Fibroblast of skin of abdomen (primary cell): ENCODE results near the gene ARL14EPL. TPM values are rescaled to one million over a fixed set of nuclear protein-coding genes. Genes with fewer than 3 reads are reported as not detected.

ENCODE experiments used
- DNase-seq: peaks from one replicate; pipeline ENCODE4 v3.0.0-alpha.2; 2013
- polyA plus RNA-seq, 2 experiments: library from polyadenylated mRNA; unstranded; fragments of 120-200 nt; gene quantifications; one replicate each; pipeline ENCODE4 v1.2.1, GENCODE V29; 2013; ENCODE audit not compliant: insufficient read length in 2 of 2

Gene ARL14EPL
- polyA plus RNA-seq (2013, experiment 1 of 2; ENCODE audit: insufficient read length) = not detected
- polyA plus RNA-seq (2013, experiment 2 of 2; ENCODE audit: insufficient read length) = not detected

GRCh38 chr5:116032094-116032517, at the start of gene ARL14EPL:
Gene ARL14EPL, plus strand, starts transcription at chr5:116032472. Its CDS starts 18,994 bp downstream, at chr5:116051466.
- DNase-seq = peak; percentile 71

GRCh38 chr5:115983519-115983918, 48.8 kb upstream of the ARL14EPL start:
- no peak for DNase-seq

DNA sequence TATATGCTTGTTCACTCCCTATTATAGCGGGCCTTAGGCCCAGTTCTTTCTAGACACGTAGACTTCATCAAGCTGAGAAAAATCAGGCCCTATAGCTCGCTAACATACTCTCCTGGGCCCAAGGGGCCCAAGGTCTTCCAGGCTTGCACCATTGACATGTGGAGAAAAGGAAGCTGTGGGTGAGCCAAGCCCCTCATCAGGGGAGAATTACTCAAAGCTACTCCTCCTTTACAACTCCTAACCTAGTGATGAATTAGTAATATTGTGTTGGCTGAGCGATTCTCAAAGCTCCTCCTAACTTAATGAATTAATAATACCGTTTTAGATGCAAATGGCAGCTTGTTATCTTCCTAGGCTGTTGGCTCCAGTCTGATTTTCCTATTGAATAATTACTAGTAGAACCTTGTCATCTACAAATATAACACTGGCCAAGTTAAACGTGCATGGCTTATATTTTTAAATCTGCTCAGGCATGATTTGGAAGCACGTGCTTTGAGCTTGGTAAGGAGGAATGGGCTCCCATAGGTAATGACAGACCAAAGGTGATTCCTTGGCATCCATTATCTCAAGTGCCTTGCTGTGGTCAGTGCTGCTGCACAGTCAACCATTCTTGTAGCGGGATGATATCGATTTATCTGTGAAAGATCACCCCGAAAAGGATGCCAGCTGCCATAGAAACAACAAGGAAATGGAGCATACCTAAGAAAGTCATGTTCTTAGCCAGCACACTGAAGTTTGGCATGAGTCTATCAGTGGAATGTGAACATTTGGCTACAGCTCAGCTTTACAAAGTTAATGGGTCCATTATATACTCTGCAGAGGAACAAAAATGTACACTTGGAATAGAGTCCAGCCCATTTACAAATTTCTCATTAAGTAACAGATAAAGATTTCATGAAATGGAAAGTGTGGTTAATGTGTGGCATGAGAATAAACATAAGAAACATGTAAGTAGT, 46.2 kb upstream of the ARL14EPL start:
- DNase-seq = peak; percentile 69

DNA sequence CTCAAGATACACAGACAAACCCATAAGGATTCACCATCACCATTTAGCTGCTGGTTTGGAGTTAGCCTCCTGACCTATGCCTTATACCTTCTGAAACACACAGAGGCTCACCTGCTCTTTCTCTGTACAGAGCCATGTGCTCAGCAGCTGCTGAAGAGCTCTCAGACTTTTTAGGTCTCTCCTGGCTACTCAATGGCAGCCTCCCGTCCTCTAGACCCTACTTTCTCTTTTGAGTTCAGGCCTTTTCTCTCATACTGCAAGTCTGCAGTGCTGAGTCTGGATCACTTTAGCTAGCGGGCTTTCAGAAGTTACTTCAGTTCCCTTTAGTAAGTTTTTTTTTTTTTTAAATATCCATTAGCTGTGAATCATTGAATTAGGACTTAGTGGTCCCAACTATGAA, 44.3 kb upstream of the ARL14EPL start:
- no peak for DNase-seq

DNA sequence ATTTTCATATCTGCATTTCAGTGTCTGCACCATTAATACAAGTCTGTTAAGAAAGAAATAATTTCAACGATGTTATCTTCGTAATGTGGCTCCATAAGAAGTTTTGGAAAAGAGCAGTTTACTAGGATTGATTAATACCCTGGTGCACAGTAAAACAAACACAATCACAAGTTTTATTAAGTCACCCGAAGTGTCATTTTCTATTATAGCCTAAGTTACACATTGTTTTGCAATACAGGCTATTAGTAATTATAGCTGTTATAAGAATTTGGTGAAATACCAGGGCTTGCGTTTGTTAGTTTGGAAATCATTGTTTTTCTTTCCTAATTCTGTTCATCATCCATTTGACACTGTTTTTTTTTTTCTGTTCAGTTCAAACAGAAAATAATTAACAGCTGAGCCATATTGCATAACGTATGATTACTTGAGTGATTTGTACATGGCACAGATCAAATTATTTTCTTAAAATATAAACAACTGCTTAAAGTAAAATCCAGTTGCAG, 39.4 kb upstream of the ARL14EPL start:
- no peak for DNase-seq

GRCh38 chr5:115995351-115995750, 36.9 kb upstream of the ARL14EPL start:
- no peak for DNase-seq

DNA sequence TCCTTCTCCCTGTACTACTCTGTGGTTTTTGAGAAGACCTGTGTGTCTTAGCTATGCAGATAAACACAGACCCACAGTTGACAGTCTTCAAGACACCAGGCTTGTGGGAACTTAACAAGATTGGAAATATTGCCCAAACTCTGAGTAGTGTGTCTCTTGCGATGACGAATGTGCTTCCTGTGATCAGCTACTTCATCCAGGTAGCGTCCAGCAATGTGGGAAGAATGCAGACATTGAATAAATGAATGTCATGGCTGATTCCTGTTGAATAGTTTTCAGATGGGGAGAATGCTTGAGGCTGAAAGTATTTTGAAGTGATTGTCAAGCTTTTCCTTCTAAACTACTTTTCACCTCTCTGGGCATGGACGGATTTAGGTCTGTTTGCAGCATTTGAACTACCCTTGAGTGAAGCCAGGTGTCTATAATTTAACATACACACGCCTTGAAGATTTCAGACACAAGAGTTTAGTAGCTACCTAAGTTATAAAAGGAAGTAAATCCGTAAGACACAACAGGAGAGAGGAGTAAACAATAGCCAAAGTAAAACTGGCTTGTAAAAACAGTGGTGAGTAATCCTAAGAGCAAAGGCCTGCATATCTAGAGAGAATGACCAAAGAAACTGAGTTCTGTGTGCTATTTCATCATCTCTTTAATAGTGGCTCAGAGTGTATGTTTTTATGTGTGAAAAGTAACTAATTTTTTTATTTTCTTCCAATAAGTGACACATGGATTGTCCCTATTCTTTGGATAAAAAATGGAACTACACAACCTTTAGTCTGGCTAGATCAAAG, 30.0 kb upstream of the ARL14EPL start:
- DNase-seq = no peak

- no peak for DNase-seq
These were observed 28.0 kb upstream of the ARL14EPL start for GRCh38 chr5:116004248-116004647.

GRCh38 chr5:116009806-116010205, 22.5 kb upstream of the ARL14EPL start:
- DNase-seq = no peak

- no peak for DNase-seq
These were observed 21.2 kb upstream of the ARL14EPL start for GRCh38 chr5:116011046-116011445.

GRCh38 chr5:116013207-116013785, 19.0 kb upstream of the ARL14EPL start:
- DNase-seq = no peak

GRCh38 chr5:116013936-116014335, 18.3 kb upstream of the ARL14EPL start:
- DNase-seq = no peak

DNA sequence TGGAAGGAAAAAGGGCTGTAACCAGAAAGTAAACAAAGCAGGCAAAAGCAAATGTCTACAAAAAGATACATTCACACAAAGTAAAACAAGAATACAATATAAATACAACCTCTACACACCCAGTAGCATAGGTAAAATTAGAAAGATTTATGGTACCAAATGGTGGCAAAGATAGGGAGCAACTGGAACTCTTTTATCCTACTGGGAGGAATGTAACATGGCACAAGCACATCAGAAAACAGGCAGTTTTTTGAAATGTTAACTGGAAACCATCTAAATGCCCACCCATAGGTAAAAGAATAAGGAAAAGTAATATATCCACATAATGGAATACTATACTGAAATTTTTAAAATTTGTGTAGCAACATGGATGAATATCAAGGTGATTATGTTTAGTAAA, 8.7 kb upstream of the ARL14EPL start:
- DNase-seq = no peak

DNA sequence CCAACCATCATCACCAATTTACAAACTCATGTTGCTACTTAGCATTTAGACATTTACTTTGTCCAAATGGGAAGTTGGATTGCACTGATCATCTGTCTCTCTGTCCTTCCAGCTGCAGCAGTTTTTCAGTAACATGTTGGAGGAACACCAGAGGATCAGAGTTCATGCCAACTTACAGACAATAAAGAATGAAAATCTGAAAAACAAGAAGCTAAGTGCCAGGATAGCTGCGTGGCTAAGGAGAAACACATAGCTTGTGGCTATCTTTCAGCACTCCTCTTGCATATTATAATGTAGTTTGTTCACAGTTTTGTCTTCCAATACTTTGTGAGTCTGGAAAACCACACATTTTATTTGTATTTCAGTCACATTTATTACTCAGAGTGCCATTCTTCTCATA, 6.4 kb upstream of the ARL14EPL start:
- DNase-seq = no peak

DNA sequence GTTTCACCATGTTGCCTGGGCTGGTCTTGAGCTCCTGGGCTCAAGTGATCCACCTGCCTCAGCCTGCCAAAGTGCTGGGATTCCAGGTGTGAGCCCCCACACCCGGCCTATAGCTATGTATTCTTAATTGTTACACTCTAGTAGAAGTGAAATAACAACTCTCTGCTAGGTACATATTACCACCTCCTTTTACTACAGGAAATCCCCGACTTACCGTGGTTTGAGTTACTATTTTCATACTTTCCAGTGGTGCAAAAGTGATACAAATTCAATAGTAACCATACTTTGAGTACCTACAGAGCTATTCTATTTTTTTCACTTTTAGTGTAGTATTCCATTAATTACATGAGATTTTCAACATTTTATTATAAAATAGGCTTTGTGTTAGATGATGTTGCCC, 719 bp downstream of the ARL14EPL start:
- DNase-seq = no peak

GRCh38 chr5:116035123-116035522, 2.9 kb downstream of the ARL14EPL start:
- DNase-seq = no peak

DNA sequence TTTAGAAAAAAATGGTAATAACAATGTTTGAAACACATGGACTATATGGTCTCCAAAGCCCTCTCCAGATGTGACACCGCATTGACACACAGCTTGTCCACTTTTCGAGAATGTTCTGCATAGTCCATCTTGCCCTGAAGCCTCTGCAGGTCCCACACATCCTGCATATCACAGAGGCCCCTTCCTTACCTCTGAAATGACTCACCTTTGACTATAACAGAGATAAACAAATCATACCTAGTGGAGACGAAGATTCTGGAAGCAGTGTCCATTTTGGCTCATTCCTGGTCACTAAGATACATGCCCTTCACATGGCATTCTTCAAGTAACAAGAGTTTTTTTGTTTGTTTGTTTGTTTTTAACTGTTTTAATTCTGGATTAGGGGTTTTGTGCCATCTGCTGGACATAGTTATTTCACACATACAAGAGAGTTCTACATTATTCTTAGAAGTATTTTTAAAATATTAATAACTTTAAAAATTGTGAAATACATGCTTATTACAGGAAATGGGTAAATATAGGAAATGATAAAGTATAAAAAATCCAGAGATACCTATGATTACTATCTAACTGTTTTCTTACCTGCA, 5.1 kb downstream of the ARL14EPL start:
- no peak for DNase-seq

DNA sequence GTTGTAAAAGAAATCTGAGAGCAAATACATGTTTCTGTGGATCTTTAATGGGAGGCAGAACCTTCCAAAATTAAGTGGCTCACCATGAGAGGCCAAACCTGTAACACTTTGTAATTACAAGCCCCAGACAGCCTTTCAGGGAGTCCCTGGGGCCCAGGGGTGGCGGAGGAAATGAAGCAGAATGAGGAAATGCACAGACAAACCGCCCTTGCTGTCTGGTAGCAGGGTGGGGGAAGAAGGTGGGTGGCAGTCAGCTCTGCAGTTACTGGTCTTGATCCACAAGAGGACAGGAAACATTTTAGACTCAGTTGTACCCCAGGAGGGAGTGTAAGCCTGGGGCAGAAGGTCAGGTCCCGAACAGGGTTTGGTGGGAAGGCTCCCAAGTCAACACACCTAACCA, 6.5 kb downstream of the ARL14EPL start:
- DNase-seq = no peak

DNA sequence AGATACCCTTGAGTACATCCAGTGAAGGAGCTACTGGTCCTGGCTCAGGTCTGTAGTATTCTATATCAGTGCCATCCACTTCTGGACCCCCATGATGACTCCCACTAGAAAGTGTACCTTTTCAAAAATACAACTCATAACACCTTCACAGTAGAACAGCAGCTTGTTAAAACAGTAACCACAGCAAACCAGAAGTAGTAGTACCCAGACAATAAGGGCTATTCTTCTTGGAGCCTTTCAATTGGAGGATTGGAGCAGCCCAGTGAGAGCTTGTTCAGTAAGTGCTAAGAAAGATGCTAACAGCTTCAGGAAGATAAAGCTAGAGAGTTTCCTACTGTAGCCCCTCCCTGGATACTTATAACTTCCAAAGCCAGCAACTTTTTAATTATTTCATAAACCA, 10.1 kb downstream of the ARL14EPL start:
- no peak for DNase-seq

DNA sequence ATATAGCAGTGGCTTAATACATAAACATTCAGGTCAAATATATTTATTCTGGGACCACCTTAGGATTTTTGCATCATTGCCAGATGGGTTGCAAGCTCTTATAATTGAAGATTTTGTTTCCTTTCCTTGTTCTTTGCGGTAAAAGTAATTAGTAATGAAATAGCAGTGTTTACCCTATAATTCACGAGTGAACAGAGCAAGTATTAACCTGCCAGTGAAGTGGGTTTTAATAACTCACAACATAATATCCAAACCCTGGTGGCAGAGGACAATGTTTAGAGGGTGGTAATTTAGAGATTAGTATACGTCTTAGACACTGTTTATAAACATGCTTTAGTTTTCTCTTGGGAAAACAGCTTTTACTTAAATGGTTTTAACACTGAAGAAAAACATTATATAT, 11.8 kb downstream of the ARL14EPL start:
- no peak for DNase-seq

DNA sequence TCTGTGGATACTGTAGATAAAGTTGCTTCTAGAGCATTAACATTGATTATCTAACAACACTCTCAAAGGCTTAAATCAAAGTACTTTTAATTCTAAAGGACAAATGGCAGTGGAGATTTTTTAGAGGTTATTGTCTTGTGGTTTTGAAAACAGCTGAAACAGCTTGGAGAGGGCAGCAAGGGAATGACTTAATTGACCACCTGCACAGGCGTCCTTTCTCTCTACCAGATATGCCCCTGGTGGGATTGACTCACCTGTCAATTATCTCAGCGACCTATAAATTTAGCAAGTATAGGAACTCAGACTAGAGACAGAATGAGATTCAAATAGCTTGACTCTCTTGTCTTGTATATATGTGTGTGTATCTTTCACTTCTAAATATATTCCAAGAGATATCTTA, 13.5 kb downstream of the ARL14EPL start:
- DNase-seq = no peak

DNA sequence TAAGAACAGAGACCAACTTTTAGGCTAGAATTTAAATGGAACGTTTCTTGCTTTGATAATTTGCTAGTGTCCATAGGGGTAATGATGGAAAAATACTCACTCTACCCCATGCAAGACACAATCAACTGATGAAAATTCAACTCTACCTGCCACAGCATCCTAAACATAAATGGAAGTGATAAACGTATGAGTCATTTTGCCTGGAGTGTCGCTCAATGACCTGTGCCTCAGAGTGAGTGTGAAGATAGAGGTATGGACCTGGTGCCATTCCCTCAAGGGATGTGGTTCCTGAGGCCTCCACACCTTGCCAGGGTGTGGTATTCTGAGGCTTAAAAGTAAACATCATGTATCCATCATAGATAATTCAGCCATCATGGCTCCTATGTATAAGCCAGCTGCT, 14.0 kb downstream of the ARL14EPL start:
- DNase-seq = no peak
